ENCODE results near the gene APPBP2.

APPBP2 gene

DNA sequence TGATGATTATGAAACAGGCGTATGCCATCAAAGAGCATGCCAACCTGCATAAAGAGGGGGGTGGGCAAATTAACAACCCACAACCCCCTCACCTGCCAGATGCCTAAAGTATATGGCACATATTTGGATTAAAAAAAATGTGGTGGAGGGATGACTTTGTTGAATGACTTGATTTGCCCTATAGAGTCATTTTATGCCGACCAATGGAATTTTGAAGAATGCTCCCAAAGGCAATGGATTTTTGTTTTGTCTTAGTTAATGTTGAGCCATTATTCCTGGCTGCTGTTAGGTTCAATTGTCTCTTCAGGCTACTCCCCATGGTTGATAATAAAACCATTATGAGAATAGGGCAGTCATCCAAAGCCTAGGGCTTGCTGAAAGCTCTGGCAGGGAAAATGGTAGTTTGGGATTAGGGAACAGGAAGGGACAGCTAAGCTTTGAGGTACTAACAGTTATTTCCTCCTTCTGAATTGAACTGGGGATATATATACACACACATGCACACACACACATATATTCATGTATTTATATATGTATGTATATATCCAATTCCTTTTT lies 109.6 kb downstream of the APPBP2 start:
- no peak overlapping the region for H3K4me3 ChIP-seq (ENCODE audit: low read depth, low read length)
- TF ChIP-seq, protein P1, sequence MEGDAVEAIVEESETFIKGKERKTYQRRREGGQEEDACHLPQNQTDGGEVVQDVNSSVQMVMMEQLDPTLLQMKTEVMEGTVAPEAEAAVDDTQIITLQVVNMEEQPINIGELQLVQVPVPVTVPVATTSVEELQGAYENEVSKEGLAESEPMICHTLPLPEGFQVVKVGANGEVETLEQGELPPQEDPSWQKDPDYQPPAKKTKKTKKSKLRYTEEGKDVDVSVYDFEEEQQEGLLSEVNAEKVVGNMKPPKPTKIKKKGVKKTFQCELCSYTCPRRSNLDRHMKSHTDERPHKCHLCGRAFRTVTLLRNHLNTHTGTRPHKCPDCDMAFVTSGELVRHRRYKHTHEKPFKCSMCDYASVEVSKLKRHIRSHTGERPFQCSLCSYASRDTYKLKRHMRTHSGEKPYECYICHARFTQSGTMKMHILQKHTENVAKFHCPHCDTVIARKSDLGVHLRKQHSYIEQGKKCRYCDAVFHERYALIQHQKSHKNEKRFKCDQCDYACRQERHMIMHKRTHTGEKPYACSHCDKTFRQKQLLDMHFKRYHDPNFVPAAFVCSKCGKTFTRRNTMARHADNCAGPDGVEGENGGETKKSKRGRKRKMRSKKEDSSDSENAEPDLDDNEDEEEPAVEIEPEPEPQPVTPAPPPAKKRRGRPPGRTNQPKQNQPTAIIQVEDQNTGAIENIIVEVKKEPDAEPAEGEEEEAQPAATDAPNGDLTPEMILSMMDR (IDR thresholded peaks at IDR 0.05; ENCODE audit: insufficient read depth, low read length, missing control alignments), result no peak
- POLR2A ChIA-PET, result no interaction called here
- CTCF ChIA-PET, result no interaction called here
- no peak for DNase-seq (ENCODE audit: low read depth, low spot score)

DNA sequence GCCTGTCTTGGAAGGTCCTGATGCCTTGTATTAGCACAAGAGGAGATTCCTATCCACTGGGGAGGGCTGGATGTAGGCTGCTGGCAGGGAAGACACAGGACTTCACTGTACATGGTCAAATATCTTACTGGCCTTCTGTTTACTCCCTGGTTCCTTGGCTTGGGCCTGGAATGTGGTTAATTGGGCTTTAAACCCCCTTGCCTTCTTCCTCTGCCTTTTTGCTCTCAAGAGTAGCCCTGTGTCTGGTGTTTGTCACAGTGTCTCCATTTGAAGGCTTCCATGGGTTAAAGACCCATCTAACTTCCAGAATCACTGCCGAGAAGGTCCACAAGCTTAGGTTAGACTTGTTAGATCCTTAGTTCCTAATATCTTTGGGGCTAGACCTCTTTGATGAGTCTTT lies 110.9 kb downstream of the APPBP2 start:
- POLR2A ChIA-PET, result interaction anchor here (0.7 kb wide), 1 partner anchor 23 kb away, joined by 3 read pairs; the partner anchor contains the start of gene USP32
- DNase-seq (ENCODE audit: low read depth, low spot score), result no peak
- CTCF ChIA-PET, result interaction anchor here (1.1 kb wide), 1 partner anchor 9 kb away, joined by 3 read pairs; no protein-coding TSS in a partner anchor
- TF ChIP-seq, protein P1 (IDR thresholded peaks at IDR 0.05; ENCODE audit: insufficient read depth, low read length, missing control alignments), result no peak
- H3K4me3 ChIP-seq (ENCODE audit: low read depth, low read length), result no peak overlapping the region

DNA sequence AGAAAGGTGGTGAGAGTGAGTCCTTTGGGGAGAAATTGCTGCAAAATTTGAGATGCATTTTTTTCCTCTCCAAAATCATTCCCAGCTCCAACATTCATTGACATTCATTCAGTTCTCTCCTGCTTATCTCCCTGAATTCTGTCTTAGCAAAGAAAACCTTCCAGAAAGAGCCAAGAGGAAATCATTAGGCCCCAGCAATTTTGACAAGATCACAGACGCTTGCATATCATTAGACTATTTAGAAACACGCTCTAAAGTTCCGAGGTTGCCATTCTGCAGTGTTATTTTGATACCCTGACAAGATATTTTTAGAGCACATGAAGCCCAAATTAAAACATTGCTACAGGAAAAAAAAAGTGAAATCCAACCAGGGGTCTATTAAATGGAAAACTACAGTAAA lies 113.3 kb downstream of the APPBP2 start:
- POLR2A ChIA-PET, result no interaction called here
- DNase-seq (ENCODE audit: low read depth, low spot score), result no peak

DNA sequence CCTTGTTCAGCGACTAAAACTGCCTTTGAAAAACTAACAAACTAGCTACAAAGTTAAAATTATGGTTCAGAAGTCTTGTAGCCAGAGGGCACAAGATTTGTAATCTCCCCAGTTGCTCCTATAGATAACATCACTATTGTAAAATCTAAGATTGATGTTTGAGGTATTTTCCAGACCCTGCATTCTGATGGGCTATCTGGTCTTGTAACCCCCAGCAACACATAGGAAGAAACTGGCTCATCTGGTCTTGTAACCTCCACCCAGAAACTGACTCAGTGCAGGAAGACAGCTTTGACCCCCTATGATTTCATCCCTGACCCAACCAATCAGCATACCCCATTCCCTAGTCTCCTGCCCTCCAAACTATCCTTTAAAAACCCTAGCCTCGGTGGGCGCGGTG lies 116.0 kb downstream of the APPBP2 start:
- CTCF ChIA-PET, result interaction anchor here (0.6 to 1.5 kb wide), 2 partner anchors 9 to 11 kb away, joined by 3 to 4 read pairs; no protein-coding TSS in a partner anchor
- POLR2A ChIA-PET, result no interaction called here
- H3K4me3 ChIP-seq (ENCODE audit: low read depth, low read length), result no peak overlapping the region
- DNase-seq (ENCODE audit: low read depth, low spot score), result no peak
- TF ChIP-seq, protein P1 (IDR thresholded peaks at IDR 0.05; ENCODE audit: insufficient read depth, low read length, missing control alignments), result no peak

More for the DNA sequence above, 113.3 kb downstream of the APPBP2 start:
- TF ChIP-seq, protein P1 (IDR thresholded peaks at IDR 0.05; ENCODE audit: insufficient read depth, low read length, missing control alignments), result no peak
- CTCF ChIA-PET, result interaction anchor here (1.5 to 1.7 kb wide), 2 partner anchors 8 to 270 kb away, joined by 6 to 7 read pairs; no protein-coding TSS in a partner anchor
- H3K4me3 ChIP-seq (ENCODE audit: low read depth, low read length), result no peak overlapping the region

DNA sequence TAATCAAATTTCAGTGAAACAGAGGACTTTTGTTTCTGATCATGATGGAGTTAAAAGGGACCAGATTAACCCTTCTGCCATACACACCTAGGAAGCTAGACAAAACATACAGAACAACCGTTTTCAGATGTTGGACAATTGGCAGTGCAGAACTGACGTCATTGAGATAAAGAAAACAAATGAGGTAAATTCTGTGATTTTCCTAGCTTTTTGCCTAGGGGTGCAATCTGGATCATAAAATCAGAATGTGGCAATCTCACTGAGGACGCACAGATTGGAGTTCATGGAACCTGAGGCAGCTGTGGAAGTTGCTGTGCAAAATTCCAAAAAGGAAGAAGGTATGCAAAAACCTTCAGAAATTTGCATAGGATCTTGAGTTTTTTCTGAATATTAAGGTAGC lies 119.2 kb downstream of the APPBP2 start:
- POLR2A ChIA-PET, result no interaction called here
- no peak for DNase-seq (ENCODE audit: low read depth, low spot score)
- CTCF ChIA-PET, result interaction anchor here (0.6 to 4.1 kb wide), 2 partner anchors 12 to 15 kb away, joined by 4 to 18 read pairs; partner anchors contain the start of gene CHCT1
- TF ChIP-seq, protein P1 (IDR thresholded peaks at IDR 0.05; ENCODE audit: insufficient read depth, low read length, missing control alignments), result no peak
- no peak overlapping the region for H3K4me3 ChIP-seq (ENCODE audit: low read depth, low read length)

DNA sequence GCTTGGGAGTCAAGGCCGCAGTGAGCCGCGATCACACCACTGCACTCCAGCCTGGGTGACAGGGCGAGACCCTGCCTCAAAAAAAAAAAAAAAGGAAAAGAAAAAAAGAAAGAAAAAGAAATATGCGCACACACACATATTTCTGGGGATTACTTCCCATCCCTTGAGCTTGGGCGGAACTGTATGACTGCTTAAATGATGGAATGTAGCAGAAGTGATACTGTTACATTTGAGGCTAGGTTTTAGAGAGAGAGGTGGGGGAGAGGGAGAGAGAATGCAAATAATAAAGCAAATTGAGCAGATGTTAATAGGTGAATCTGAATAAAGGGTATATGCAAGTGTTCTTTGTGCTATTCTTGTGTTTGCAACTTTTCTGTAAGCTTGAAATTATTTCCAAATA lies 122.1 kb downstream of the APPBP2 start:
- ChIA-PET CTCF (interaction anchor here (0.6 to 4.1 kb wide), 4 partner anchors 18 to 233 kb away, joined by 3 to 18 read pairs (median 6); partner anchors contain the start of gene CHCT1), POLR2A (no interaction called here)
- no peak overlapping the region for H3K4me3 ChIP-seq (ENCODE audit: low read depth, low read length)
- DNase-seq (ENCODE audit: low read depth, low spot score), result no peak
- TF ChIP-seq, protein P1 (IDR thresholded peaks at IDR 0.05; ENCODE audit: insufficient read depth, low read length, missing control alignments), result no peak
